Epidermal melanocyte (primary cell): Measurements from ENCODE around the gene HDAC9.
"Not testable (repeated sequence)": the region's sequence is repeated elsewhere in the genome, so short reads cannot be mapped to it uniquely, and the experiment has no call there.

Experiments used
- DNase-seq: peaks from one replicate; pipeline ENCODE4 v3.0.0; 2011; ENCODE audit warnings: low spot score; ENCODE audit not compliant: insufficient read length

Gene HDAC9

DNA sequence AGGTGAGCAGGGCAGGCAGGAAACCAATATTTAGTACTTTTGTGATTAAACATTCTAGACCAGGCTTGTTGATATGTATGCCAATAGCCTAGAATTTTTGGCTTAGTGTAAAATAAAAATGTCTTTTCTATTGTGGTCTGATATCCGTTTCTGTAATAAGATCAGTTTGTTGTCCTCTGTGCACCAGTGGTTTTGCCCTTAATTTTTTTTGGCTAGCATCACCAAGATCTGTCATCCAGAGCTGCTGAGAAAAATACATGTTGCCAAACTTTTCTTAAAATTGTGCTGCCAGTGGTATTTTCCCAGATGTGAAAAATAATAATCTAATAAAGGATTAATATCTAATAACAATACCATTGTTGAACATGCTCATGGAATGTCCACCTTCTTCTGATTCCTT, 506.3 kb downstream of the HDAC9 start:
- no peak for DNase-seq

GRCh38 chr7:19009241-19009935, 513.8 kb downstream of the HDAC9 start:
- DNase-seq, result no peak

DNA sequence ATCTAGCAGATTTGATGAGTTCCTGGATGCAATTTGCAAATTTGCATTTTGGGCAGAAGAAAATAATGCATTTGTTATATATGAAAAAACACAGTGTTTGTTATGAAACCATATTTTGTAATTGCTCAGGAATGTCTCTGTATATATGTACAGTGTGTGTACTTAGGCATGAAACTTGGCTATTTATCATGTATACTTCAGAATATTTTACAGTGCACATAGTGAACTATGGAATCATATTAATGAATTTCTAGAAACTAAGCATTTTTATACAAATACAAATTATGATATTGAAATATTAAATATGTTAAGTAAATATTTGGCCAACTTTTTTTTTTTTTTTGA, 514.4 kb downstream of the HDAC9 start:
- DNase-seq, result no peak

DNA sequence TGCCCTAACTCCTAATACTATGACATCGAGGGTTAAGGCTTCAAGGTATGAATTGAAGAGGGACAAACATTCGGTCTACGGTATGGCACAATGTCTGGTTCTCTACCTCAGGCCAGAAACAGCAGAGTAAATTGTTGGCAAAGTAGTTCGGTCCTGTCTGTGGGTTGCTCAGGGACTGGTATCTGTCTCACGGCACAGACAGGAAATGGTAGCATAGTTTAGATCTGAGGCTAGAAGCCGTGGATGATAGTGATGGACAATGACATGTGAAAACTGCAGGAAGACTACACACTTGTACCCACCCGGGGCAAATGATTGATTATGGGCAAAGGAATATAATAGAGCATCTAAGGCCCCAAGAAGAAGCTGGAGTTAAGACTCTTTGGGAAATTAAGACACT, 515.7 kb downstream of the HDAC9 start:
- DNase-seq, result no peak

GRCh38 chr7:19015098-19015497, 519.5 kb downstream of the HDAC9 start:
- no peak for DNase-seq

- DNase-seq, result no peak
Observed at GRCh38 chr7:19016140-19016539, 520.6 kb downstream of the HDAC9 start.

- no peak for DNase-seq
Observed at GRCh38 chr7:19017374-19017773, 521.8 kb downstream of the HDAC9 start.

DNA sequence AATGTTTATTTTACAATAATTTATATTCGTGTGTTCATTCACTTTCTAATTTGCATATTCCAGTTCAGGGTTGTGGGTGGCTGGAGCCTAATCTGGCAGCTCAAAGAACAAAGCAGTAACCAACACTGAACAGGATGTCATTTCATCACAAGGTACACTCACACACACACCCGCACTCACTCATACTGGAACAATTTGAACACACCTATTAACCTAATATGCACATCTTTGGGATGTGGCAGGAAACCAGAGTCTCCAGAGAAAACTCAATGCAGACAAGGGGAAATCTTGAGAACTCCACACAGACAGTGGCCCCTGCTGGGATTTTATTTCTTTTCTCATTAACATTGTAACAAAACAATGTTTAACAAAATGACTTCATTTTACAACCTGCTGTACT, 524.5 kb downstream of the HDAC9 start:
- no peak for DNase-seq

- DNase-seq, result no peak
Observed at GRCh38 chr7:19020711-19021110, 525.2 kb downstream of the HDAC9 start.

- no peak for DNase-seq
Observed at GRCh38 chr7:19023477-19023876, 527.9 kb downstream of the HDAC9 start.

DNA sequence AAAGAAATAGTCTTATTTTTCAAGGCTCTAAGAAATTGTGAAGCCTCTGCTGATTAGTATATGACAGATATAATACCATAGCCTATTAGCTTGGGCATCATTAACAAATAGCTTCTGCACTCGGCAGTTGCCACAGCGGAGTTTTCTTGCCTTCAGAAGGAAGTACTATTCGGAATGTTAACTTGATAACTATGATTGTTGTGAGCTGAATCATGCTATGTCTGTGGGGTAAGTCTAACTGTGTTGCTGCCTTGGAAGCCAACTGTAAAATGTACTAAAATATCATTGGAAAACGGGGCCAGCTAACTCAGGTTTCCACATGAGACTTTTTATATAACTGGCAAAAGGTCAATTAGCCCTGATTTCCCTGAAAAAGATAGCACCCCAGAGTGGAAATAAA, 528.7 kb downstream of the HDAC9 start:
- no peak for DNase-seq

- DNase-seq, result no peak
Observed at GRCh38 chr7:19026888-19027287, 531.3 kb downstream of the HDAC9 start.

GRCh38 chr7:19030281-19030680, 534.7 kb downstream of the HDAC9 start:
- no peak for DNase-seq

- DNase-seq, result not testable (repeated sequence)
Observed at GRCh38 chr7:19032942-19033341, 537.4 kb downstream of the HDAC9 start.

- DNase-seq, result peak; percentile 21
Observed at GRCh38 chr7:19051767-19052375, 556.3 kb downstream of the HDAC9 start.
